HEK293 (cell line): ENCODE results near the gene CNIH1.

Experiments
- CTCF ChIA-PET: fragments of 350-600 bp; formaldehyde crosslinking; extraction: SDS; loops from one replicate; lab custom pipeline; 2021; ENCODE audit warnings: antibody characterized with exemption; lab: Yijun Ruan, JAX
- POLR2A ChIA-PET: fragments of 300-600 bp; formaldehyde crosslinking; extraction: SDS; loops from one replicate; lab custom pipeline; 2020; ENCODE audit warnings: antibody characterized with exemption, inconsistent platforms; lab: Yijun Ruan, JAX
- H3K27ac ChIP-seq: fragments of 200-500 bp; sonication (Bioruptor generic); 2 replicates; pipeline ENCODE4 v1.5.1; 2014; ENCODE audit warnings: low read depth, low read length, control low read depth, inconsistent platforms; ENCODE audit errors: extremely low read depth
- H3K36me3 ChIP-seq, 2 experiments: fragments of 200-500 bp in 1 of 2; sonication (Bioruptor generic) in 1 of 2; 1 replicate in 1 of 2; 2 replicates in 1 of 2; pipeline ENCODE4 v1.5.1; 2014 to 2017; ENCODE audit warnings: inconsistent platforms in 2 of 2, low read length in 2 of 2; ENCODE audit not compliant: control insufficient read depth in 2 of 2, insufficient read depth in 1 of 2
- H3K4me1 ChIP-seq: fragments of 200-500 bp; sonication (Bioruptor generic); 2 replicates; pipeline ENCODE4 v1.5.1; 2014; ENCODE audit warnings: mild to moderate bottlenecking, low read length, inconsistent platforms; ENCODE audit not compliant: control insufficient read depth, insufficient read depth
- H3K4me3 ChIP-seq: 2 replicates; pipeline ENCODE4 v1.5.1; 2011; ENCODE audit warnings: low read depth, mild to moderate bottlenecking, control low read depth, low read length, moderate library complexity
- H3K9me3 ChIP-seq: fragments of 200-500 bp; sonication (Bioruptor generic); 2 replicates; pipeline ENCODE4 v1.5.1; 2014; ENCODE audit warnings: low read depth, low read length, inconsistent platforms; ENCODE audit not compliant: control insufficient read depth, insufficient read depth
- GLI4 ChIP-seq: fragments of 450-650 bp; formaldehyde crosslinking; IDR thresholded peaks from 2 replicates; pipeline ENCODE4 v1.5.1; 2016; ENCODE audit warnings: missing biosample characterization, missing genetic modification characterization
- REPIN1 ChIP-seq: fragments of 450-650 bp; formaldehyde crosslinking; IDR thresholded peaks from 2 replicates; pipeline ENCODE4 v1.5.1; 2017; ENCODE audit warnings: missing biosample characterization, missing genetic modification characterization, low read depth
- SALL2 ChIP-seq: fragments of 450-650 bp; formaldehyde crosslinking; IDR thresholded peaks from 2 replicates; pipeline ENCODE4 v1.5.0; 2017; ENCODE audit warnings: missing biosample characterization, mild to moderate bottlenecking, missing genetic modification characterization, borderline replicate concordance
- SETDB1 ChIP-seq: IDR thresholded peaks from one replicate; pipeline ENCODE4 v1.6.1; 2017; ENCODE audit warnings: mild to moderate bottlenecking, low read length, moderate library complexity, mixed read lengths; ENCODE audit not compliant: insufficient read length
- SP3 ChIP-seq: fragments of 450-650 bp; formaldehyde crosslinking; IDR thresholded peaks from 2 replicates; pipeline ENCODE4 v1.5.1; 2016; ENCODE audit warnings: missing biosample characterization, missing genetic modification characterization
- TCF7L2 ChIP-seq: IDR thresholded peaks from 2 replicates; pipeline ENCODE4 v1.6.1; 2011; ENCODE audit warnings: low read depth, mild to moderate bottlenecking, inconsistent platforms, low read length, moderate library complexity, borderline replicate concordance
- YY1 ChIP-seq: fragments of 450-650 bp; formaldehyde crosslinking; IDR thresholded peaks from 2 replicates; pipeline ENCODE4 v1.5.1; 2018; ENCODE audit warnings: missing biosample characterization, missing genetic modification characterization
- ZBTB7A ChIP-seq: fragments of 450-650 bp; formaldehyde crosslinking; IDR thresholded peaks from 2 replicates; pipeline ENCODE4 v1.5.1; 2016; ENCODE audit warnings: low read depth, missing biosample characterization, missing genetic modification characterization
- ZNF138 ChIP-seq: fragments of 450-650 bp; formaldehyde crosslinking; IDR thresholded peaks from 2 replicates; pipeline ENCODE4 v1.5.1; 2016; ENCODE audit warnings: missing biosample characterization, missing genetic modification characterization, borderline replicate concordance
- ZNF266 ChIP-seq: fragments of 450-650 bp; formaldehyde crosslinking; IDR thresholded peaks from 2 replicates; pipeline ENCODE4 v1.5.1; 2016; ENCODE audit warnings: missing biosample characterization, missing genetic modification characterization, low read depth
- ZNF37A ChIP-seq: fragments of 450-650 bp; IDR thresholded peaks from 2 replicates; pipeline ENCODE4 v1.5.1; 2018; ENCODE audit warnings: missing biosample characterization, missing genetic modification characterization
- ZNF391 ChIP-seq: fragments of 450-650 bp; formaldehyde crosslinking; IDR thresholded peaks from 2 replicates; pipeline ENCODE4 v1.5.1; 2016; ENCODE audit warnings: low read depth, missing biosample characterization, missing genetic modification characterization, borderline replicate concordance
- ZNF404 ChIP-seq: fragments of 450-650 bp; formaldehyde crosslinking; IDR thresholded peaks from 2 replicates; pipeline ENCODE4 v1.5.1; 2017; ENCODE audit warnings: missing biosample characterization, missing genetic modification characterization
- ZNF426 ChIP-seq: fragments of 450-650 bp; formaldehyde crosslinking; IDR thresholded peaks from 2 replicates; pipeline ENCODE4 v1.5.1; 2017; ENCODE audit warnings: missing biosample characterization, missing genetic modification characterization, mild to moderate bottlenecking, inconsistent platforms, moderate library complexity
- ZNF488 ChIP-seq: fragments of 450-650 bp; formaldehyde crosslinking; IDR thresholded peaks from 2 replicates; pipeline ENCODE4 v1.5.1; 2016; ENCODE audit warnings: missing biosample characterization, missing genetic modification characterization
- ZNF521 ChIP-seq: fragments of 450-650 bp; formaldehyde crosslinking; IDR thresholded peaks from 2 replicates; pipeline ENCODE4 v1.5.1; 2017; ENCODE audit warnings: missing biosample characterization, mild to moderate bottlenecking, missing genetic modification characterization
- ZNF544 ChIP-seq: fragments of 450-650 bp; formaldehyde crosslinking; IDR thresholded peaks from 2 replicates; pipeline ENCODE4 v1.5.0; 2017; ENCODE audit warnings: missing biosample characterization, missing genetic modification characterization
- ZNF585B ChIP-seq: fragments of 450-650 bp; formaldehyde crosslinking; IDR thresholded peaks from 2 replicates; pipeline ENCODE4 v1.5.1; 2016; ENCODE audit warnings: missing biosample characterization, missing genetic modification characterization
- ZNF792 ChIP-seq: fragments of 450-650 bp; formaldehyde crosslinking; IDR thresholded peaks from 2 replicates; pipeline ENCODE4 v1.5.1; 2016; ENCODE audit warnings: missing biosample characterization, missing genetic modification characterization
- TF ChIP-seq, protein P1 (sequence below): fragments of 450-650 bp; formaldehyde crosslinking; IDR thresholded peaks from 2 replicates; pipeline ENCODE4 v1.5.1; 2017; ENCODE audit warnings: missing biosample characterization, missing genetic modification characterization
- TF ChIP-seq, protein P2 (sequence below): fragments of 450-650 bp; formaldehyde crosslinking; optimal IDR thresholded peaks from 2 replicates; pipeline ENCODE3; 2016; ENCODE audit warnings: missing biosample characterization, mild to moderate bottlenecking, missing genetic modification characterization

Gene CNIH1

DNA sequence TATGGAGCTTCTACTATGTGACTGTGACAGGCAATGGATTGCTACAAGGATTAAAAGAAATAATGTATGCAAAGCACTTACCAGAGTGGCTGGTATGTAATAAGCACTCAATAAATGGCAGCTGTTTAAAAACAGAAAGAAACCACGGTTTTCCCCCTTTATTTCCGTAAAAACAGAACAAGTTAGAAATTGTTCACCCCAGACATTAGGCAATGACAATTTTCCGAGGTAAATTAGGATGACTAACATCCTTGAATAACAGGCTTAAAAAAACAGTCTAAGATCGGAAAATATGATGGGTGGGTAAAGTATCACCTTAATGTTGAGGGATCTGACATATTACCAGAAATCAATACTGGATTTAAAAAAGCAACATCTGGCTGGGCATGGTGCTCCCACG lies 20.9 kb upstream of the CNIH1 start:
- CTCF ChIA-PET = interaction anchor here (0.7 to 1.0 kb wide), 2 partner anchors 20 to 203 kb away, joined by 3 read pairs; no protein-coding TSS in a partner anchor
- no peaks in the 10 kb centered on the region for H3K36me3 ChIP-seq
- no peaks in the 10 kb centered on the region for H3K4me1 ChIP-seq
- POLR2A ChIA-PET = no interaction called here
- TF ChIP-seq ZNF488 (tag by site-specific recombination) (no peak), ZNF792 (tag by site-specific recombination) (no peak), SP3 (no peak), ZNF391 (no peak), ZNF521 (tag by site-specific recombination) (no peak), ZNF544 (no peak), ZNF266 (no peak), ZNF37A (no peak), TCF7L2 (no peak), ZBTB7A (no peak), YY1 (tag by site-specific recombination) (no peak), GLI4 (tag by site-specific recombination) (no peak), SALL2 (tag by site-specific recombination) (no peak), ZNF138 (tag by site-specific recombination) (no peak), ZNF426 (tag by site-specific recombination) (no peak), ZNF404 (tag by site-specific recombination) (no peak)
- TF ChIP-seq, protein P1, sequence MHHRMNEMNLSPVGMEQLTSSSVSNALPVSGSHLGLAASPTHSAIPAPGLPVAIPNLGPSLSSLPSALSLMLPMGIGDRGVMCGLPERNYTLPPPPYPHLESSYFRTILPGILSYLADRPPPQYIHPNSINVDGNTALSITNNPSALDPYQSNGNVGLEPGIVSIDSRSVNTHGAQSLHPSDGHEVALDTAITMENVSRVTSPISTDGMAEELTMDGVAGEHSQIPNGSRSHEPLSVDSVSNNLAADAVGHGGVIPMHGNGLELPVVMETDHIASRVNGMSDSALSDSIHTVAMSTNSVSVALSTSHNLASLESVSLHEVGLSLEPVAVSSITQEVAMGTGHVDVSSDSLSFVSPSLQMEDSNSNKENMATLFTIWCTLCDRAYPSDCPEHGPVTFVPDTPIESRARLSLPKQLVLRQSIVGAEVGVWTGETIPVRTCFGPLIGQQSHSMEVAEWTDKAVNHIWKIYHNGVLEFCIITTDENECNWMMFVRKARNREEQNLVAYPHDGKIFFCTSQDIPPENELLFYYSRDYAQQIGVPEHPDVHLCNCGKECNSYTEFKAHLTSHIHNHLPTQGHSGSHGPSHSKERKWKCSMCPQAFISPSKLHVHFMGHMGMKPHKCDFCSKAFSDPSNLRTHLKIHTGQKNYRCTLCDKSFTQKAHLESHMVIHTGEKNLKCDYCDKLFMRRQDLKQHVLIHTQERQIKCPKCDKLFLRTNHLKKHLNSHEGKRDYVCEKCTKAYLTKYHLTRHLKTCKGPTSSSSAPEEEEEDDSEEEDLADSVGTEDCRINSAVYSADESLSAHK (tag by site-specific recombination) = no peak
- TF ChIP-seq, protein P2, sequence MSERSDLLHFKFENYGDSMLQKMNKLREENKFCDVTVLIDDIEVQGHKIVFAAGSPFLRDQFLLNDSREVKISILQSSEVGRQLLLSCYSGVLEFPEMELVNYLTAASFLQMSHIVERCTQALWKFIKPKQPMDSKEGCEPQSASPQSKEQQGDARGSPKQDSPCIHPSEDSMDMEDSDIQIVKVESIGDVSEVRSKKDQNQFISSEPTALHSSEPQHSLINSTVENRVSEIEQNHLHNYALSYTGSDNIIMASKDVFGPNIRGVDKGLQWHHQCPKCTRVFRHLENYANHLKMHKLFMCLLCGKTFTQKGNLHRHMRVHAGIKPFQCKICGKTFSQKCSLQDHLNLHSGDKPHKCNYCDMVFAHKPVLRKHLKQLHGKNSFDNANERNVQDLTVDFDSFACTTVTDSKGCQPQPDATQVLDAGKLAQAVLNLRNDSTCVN (tag by site-specific recombination) = no peak
- H3K27ac ChIP-seq = no peak overlapping the region
- H3K9me3 ChIP-seq = no peaks in the 10 kb centered on the region
- no peak overlapping the region for H3K4me3 ChIP-seq

DNA sequence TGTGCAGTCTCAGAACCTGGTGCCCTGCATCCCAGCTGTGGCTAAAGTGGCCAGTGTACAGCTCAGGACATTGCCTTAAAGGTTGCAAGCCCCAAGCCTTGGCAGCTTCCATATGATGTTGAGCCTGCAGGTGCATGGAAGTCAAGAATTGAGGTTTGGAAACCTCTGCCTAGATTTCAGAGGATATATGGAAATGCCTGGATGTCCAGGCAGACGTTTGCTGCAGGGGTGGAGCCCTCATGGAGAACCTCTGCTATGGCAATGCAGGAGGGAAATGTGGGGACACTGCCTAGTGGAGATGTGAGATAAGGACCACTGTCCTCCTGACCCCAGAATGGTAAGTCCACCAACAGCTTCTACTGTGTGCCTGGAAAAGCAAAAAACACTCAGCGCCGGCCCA lies 17.9 kb upstream of the CNIH1 start:
- ChIA-PET POLR2A (no interaction called here), CTCF (interaction anchor here (0.6 kb wide), 1 partner anchor 13 kb away, joined by 3 read pairs; no protein-coding TSS in a partner anchor)
- H3K27ac ChIP-seq = no peak overlapping the region
- TF ChIP-seq SETDB1 (peak; percentile 47), ZNF585B (tag by site-specific recombination) (0 out of 2 replicates have a peak, but pooled peaks have one; percentile 14), ZNF266 (no peak), REPIN1 (tag by site-specific recombination) (no peak)
- TF ChIP-seq, all 188 proteins: peak for 2
- Histone ChIP-seq H3K36me3 (no peaks in the 10 kb centered on the region), H3K4me1 (no peaks in the 10 kb centered on the region), H3K4me3 (no peak overlapping the region), H3K9me3 (no peaks in the 10 kb centered on the region)
